Stimulated activated CD8-positive, alpha-beta memory T cell treated with anti-CD3 and anti-CD28 coated beads, Interleukin-7, amount 100 ng/mL, for 24 hours (primary cell): Measurements from ENCODE around the gene COASY.

Experiments
- DNase-seq: peaks from one replicate; pipeline ENCODE4 v3.0.0-alpha.2; 2020; ENCODE audit warnings: low read depth

The COASY gene

DNA sequence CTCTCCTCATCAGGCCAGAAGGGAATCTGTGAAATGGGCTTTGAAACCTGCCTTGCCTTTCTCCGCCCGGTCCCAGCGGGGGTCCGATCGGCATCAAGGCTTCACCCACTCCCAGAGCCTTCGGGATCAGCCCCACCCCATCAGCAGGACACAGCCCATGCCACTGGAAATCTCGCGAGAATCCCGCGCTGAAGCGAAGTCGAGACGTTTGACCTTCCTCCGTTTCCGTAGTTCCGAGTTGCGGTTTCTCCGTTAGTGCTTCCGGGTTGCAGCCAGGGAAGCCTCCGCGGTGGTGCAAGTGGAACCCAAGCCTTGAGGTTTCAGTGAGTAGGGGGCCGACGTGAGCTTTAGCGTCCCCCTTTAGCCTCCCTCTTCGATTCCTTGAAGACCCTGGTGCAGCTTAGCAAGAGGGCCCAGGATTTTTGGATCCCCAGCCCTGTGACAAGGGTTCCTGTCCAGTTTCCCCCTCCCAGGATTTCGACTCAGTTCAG, at the start of gene COASY:
COASY (plus strand) TSS at position 252 of the 491 bp plus-strand sequence. CDS start 475 bp downstream, outside the sequence.
- DNase-seq = peak; percentile 81

GRCh38 chr17:42512246-42512645, 49.7 kb upstream of the COASY start:
- DNase-seq = no peak

DNA sequence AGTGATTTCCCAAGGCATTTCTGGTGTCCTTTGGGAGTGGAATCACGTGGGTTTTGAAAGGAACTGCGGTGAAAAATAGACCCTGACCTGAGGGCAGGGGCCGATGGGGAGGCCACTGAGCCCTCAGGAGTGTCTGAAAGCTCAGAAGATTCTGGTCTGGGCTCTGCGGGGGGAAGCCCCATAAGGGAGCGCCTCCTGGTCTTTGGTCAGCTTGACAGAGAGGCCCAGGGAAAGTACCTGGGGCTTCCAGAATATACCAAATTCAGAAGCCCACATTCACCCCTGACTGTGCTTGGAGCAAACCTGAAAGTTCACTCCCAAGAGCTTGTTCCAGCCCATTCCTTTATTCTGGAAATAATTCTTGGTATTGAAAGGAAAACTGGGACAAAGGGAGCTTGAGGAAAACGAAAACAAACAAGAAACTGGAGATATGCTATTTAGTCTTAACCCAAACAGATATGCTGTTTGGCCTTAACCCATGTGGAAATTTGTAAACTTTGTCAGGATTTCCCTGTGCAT, 49.2 kb upstream of the COASY start:
- no peak for DNase-seq

- no peak for DNase-seq
Measured at GRCh38 chr17:42513686-42514085, 48.3 kb upstream of the COASY start.

DNA sequence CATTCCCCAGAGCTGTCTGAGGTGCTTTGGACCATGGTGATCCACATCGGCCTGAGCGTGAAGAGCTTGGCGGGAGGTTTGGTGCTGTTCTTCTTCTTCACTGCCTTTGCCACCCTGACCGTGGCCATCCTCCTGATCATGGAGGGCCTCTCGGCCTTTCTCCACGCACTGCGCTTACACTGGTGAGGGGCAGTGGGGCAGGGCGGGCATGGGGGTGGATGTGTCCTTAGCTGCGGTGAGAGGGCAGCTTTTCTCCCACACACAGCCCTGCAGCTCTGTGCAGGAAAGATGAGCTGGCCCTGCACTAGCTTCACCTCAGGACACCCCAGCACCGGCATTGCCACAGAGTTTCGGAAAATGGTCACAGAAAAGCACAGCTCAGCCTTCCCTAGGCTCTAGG, 47.7 kb upstream of the COASY start:
- no peak for DNase-seq

GRCh38 chr17:42514867-42515266, 47.1 kb upstream of the COASY start:
- DNase-seq = no peak

GRCh38 chr17:42517516-42517915, 44.4 kb upstream of the COASY start:
- DNase-seq = peak; percentile 72

- DNase-seq = no peak
Measured at GRCh38 chr17:42518046-42518754, 43.7 kb upstream of the COASY start.

GRCh38 chr17:42518755-42519545, 43.0 kb upstream of the COASY start:
- DNase-seq = no peak

- no peak for DNase-seq
Measured at GRCh38 chr17:42519546-42520491, 42.1 kb upstream of the COASY start.

- no peak for DNase-seq
Measured at GRCh38 chr17:42520540-42520951, 41.4 kb upstream of the COASY start.

GRCh38 chr17:42521036-42521435, 40.9 kb upstream of the COASY start:
- DNase-seq = no peak

DNA sequence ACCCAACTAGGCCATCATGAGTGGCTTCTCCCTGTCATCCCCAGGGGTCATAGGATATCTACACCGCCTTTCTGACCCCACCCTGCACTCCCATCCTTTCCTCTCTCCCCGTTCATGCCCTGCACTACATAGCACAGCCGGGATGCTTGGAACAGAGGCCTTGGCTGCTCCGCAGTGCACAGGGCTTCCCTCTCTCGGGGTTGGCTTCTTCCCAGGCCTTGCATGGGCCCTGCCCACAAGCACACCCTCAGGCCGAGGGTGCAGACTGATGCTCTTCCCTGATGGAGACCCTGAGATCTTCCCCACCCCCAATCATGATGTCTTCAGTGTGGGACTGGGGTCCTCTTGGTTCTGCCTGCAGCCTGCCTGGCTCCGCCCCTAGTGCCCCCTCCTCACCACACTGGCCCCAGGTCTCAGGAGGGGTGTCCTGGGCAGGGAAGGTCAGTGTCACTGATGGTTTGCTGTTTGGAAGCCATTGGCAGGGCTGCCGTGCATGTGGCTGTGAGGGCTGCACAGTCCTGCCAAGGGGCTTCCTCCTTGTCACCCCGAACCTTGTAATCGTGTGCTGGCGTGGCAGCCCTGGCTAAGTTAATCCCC, 40.2 kb upstream of the COASY start:
- DNase-seq = no peak

DNA sequence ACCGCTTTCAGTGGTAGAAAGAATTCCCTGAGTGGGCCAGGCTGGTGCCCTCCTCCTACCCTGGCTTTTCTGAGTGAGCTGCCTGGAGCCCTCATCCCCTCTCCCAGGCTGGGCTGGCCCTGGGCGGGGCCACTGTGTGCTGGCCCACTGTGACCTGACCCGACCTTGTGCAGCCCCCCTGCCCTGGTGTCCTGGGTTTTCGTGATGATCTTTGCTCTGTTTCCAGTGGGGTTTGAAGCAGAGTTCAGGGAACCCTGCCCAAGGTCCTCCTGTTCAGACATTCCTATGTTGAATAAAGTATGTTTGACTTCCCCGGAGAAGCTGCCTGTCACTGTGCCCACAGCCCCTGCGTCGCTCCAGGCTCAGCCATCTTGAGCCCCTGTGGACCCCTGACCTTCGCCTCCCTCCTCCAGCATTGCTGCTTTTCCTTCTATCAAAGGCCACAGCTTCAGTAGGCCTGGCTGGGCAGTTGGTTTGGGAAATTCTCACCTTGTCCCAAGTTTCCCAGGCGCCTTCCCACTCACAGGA, 39.6 kb upstream of the COASY start:
- DNase-seq = no peak

DNA sequence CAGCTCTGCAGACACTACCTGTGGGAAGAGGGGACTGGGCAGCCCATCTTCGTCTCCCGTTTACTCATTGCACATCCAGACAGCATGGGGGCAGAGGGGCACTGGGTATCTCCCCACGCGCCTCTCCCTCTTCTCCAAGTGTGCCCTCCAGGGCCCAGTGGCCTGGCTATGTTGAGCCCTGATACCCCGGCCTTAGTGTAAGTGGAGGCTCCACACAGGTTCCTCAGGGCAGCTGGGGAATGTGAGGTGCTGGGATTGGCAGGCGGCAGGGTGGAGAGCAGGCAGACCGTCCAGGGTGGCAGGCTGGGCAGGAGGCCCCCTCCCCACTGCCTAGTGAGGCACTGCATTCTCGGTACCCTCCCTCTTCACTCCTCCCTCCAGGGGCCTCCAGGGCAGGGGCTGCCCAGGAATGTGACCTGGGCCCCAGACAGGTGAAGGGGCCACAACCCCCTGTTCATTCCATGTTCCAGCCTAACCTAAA, 39.1 kb upstream of the COASY start:
- no peak for DNase-seq

GRCh38 chr17:42525221-42525620, 36.7 kb upstream of the COASY start:
- no peak for DNase-seq

DNA sequence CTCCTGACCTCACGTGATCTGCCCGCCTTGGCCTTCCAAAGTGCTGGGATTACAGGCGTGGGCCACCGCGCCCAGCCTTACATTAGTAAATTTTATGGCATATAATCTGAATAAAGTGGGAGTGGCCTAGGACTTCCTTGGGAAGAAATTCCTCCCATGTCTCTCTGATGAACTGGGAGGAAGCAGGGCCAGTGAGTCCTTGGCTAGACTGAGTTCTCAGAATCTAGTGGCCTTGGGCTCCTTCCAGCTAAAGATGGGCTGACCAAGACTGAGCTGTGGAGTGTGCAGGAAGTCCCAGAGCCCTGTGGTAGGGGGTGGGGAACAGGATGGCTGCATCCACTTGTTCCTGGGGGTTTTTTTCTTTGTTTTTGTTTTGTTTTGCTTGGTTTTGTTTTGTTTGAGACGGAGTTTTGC, 35.9 kb upstream of the COASY start:
- no peak for DNase-seq

- DNase-seq = no peak
Measured at GRCh38 chr17:42527932-42528331, 34.0 kb upstream of the COASY start.

DNA sequence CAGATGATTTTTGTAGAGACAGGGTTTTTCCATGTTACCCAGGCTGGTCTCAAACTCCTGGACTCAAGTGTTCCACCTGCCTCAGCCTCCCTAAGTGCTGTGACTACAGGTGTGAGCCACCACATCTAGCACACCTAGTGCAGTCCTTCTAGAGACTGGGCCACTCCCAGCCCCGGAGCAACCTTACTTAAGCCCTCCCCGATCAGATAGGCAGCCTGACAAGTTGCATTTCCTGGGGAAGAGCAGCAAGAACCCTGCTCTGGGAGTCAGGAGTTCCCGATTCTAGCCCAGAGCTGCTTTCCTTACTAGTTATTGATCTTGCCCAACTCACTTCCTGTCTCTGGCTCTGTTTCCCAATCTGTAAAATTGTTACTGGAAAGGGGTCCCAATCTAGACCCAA, 32.9 kb upstream of the COASY start:
- DNase-seq = no peak

DNA sequence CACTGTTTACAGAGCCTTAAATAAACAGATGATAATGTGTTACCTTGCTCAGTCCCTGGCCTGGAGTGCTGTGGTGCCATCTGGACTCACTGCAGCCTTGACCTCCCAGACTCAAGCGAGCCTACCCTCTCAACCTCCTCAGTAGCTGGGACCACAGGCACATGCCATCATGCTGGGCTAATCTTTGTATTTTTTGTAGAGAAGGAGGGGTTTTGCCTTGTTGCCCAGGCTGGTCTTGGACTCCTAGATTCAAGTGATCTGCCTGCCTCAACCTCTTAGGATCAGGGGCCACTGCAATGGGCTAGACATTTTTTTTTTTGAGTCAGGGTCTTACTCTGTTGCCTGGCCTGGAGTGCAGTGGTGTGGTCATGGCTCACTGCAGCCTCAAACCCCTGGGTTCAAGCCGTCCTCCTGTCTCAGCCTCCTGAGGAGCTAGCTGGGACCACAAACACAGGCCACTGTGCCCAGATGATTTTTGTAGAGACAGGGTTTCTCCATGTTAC, 30.9 kb upstream of the COASY start:
- DNase-seq = no peak
